Measurements from ENCODE around the gene TPRKB. TPM values are rescaled to one million over a fixed set of nuclear protein-coding genes. Genes with fewer than 3 reads are reported as not detected.
"Not testable (repeated sequence)": the region's sequence is repeated elsewhere in the genome, so short reads cannot be mapped to it uniquely, and the experiment has no call there.

Gene TPRKB
- total RNA-seq, 1 experiment from 2014 or later = 60.8 TPM

DNA sequence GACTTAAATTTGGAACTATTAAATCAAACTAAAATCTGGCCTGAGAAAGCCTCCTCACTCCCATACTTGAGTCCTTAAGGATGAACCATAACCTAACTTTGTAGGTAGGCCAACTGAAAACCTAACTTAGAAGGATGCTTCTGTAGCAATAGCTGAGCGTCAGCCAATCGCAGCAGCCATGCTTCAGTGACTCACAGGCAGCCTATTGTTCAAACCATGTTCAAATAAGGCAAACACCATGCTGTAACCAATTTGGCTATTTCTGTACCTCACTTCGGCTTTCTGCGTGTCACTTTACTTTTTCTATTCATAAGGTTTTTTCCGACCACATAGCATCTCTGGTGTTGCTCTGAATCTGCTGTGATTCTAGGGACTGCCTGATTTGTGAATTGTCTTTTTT is 48.7 kb downstream of the TPRKB start:
- H3K27me3 ChIP-seq, DNase-seq, H3K9me3 ChIP-seq, H3K4me3 ChIP-seq, H3K36me3 ChIP-seq: not testable (repeated sequence)

GRCh38 chr2:73685764-73686438 is 51.2 kb downstream of the TPRKB start:
- Histone ChIP-seq H3K9me3 (no peaks in the 10 kb centered on the region), H3K36me3 (no peaks in the 10 kb centered on the region), H3K4me3 (no peak overlapping the region), H3K27me3 (no peaks in the 10 kb centered on the region; the same call in 1 of the 2 replicates)
- no peak for DNase-seq

- H3K9me3 ChIP-seq, H3K4me3 ChIP-seq, H3K27me3 ChIP-seq, H3K36me3 ChIP-seq, DNase-seq: not testable (repeated sequence)
These were observed 52.2 kb downstream of the TPRKB start for GRCh38 chr2:73684905-73685304.

DNA sequence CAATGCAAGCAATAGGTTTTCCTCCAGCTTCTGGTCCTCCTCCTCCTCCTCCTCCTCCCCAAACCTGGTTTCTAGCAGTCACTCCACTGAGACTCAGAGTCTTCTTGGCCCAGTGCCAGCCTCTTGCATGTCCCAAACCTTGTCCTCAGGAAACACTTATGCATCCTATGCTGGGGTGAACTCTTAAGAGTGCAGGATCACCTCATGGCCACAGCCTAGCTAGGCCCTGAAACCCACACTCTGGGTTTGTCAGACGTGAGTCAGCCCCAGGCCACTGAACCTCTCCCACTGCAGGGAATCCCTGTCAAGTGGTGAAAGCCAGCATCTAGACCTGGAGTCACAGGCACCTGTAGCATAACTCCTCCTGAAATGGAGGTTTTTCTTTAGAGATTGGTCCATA is 52.8 kb downstream of the TPRKB start:
- not testable (repeated sequence) for DNase-seq, H3K27me3 ChIP-seq, H3K36me3 ChIP-seq, H3K4me3 ChIP-seq, H3K9me3 ChIP-seq

- not testable (repeated sequence) for DNase-seq, H3K27me3 ChIP-seq, H3K4me3 ChIP-seq, H3K36me3 ChIP-seq, H3K9me3 ChIP-seq
These were observed 57.1 kb downstream of the TPRKB start for GRCh38 chr2:73679951-73680571.

Other genes starting within 250 kb of the TPRKB start
- gene NAT8, start 94.9 kb downstream of the TPRKB start, total RNA-seq (2014; rRNA removed; shearing (Covaris generic); ENCODE audit: low replicate concordance) = not detected in 2 replicates
- gene DUSP11, start 42.8 kb upstream of the TPRKB start, total RNA-seq (2014; rRNA removed; shearing (Covaris generic); ENCODE audit: low replicate concordance) = 13.0 and 26.1 TPM in 2 replicates
- not detected in 2 replicates for gene C2orf78, start 46.8 kb upstream of the TPRKB start, total RNA-seq (2014; rRNA removed; shearing (Covaris generic); ENCODE audit: low replicate concordance)
- 36.0 and 43.1 TPM in 2 replicates for gene STAMBP, start 91.6 kb upstream of the TPRKB start, total RNA-seq (2014; rRNA removed; shearing (Covaris generic); ENCODE audit: low replicate concordance)
- gene ACTG2, start 155.7 kb upstream of the TPRKB start, total RNA-seq (2014; rRNA removed; shearing (Covaris generic); ENCODE audit: low replicate concordance) = not detected in 2 replicates
- gene DGUOK, start 189.5 kb upstream of the TPRKB start, total RNA-seq (2014; rRNA removed; shearing (Covaris generic); ENCODE audit: low replicate concordance) = 28.4 and 51.8 TPM in 2 replicates
- 1.6 and 2.1 TPM in 2 replicates for gene TET3, start 247.6 kb upstream of the TPRKB start, total RNA-seq (2014; rRNA removed; shearing (Covaris generic); ENCODE audit: low replicate concordance)